GM19025 (cell line): ENCODE measurements around the gene CNTN5.
A peak's percentile ranks its signal among the peaks of the same experiment; 100 is the strongest.
"Not testable (repeated sequence)": the region's sequence is repeated elsewhere in the genome, so short reads cannot be mapped to it uniquely, and the experiment has no call there.

Experiments used
- ATAC-seq: cut with Tn5 transposase; IDR thresholded peaks from one replicate; pipeline ENCODE4 v1.9.1; 2021; ENCODE audit warnings: mild to moderate bottlenecking, low read depth, moderate library complexity; ENCODE audit not compliant: unreplicated experiment

The CNTN5 gene

GRCh38 chr11:99020352-99021225 is at the start of gene CNTN5:
Gene CNTN5, plus strand, starts transcription at chr11:99020949.
- ATAC-seq, result no peak

DNA sequence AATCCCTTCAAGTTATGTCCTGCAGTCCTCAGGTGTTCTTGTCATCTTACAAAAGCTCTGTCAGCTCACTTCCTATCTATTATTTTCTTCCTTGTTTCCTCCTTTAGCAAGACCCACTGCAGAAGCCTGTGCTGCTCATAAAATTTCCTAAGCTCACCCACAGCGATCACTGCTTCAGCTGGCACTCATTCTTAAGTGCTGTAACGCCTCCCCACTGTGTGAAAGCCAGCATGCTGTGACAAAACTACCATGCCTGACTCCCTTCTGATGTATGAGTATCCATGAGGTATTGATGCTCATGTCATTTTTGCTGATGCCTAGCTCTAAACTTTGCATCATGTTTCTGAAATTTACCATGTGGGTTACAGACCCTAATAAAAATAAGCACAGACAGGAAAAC is 41.5 kb upstream of the CNTN5 start:
- ATAC-seq, result no peak

DNA sequence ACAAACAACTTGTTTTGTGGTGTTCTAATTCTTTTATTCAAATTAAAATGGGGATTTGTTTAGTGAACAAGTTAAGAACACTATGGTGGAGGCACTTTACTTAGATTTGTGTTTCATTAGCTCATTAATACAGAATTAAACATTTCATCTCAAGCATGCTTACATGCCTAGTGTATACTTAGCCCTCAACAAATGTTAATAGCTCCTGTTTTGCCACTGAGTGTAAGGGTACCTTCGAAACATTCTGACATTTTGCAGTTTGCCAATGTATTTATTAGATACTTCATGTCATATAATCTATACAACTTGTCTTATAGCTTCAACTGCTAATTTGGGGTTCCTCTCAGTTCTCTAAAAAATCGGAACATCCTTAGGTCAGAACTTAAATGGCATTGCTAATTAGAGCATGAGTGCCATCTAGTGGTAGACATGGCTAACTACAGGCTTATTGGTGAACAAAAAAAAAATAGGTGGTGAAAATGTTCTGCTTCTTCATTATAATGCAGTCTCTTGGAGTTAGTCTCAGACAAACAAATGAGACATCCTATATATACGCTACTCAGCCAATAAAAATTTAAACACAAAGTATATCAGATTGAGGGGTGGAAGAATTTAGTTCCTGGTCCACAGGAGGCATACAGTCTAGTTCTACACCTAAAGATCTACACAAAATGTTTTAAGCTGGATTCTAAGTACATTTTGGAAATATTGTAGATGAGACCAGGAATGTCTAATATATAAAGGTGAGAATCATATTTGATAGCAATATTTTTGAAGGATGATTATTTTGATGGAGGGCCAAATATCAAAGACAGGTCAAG is 4.9 kb upstream of the CNTN5 start:
- no peak for ATAC-seq

DNA sequence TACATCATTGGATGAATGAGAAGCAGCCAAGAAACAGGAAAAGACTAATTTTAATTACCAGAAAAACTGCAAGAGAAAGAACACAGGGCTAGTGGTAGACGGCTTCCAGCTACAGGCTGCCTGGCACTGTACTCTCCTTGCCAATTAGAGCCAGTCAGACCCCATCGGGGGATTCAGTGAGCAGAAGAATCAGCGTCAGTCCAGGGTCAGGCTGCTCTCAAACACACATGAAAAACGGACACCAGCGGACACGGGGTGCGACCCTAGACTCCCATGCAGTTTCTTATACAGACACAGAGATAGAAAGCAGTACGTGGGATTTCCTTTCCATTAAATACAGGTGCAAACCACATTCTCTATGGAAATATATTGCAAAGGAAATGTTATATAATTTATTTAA is 1.1 kb upstream of the CNTN5 start:
- ATAC-seq, result no peak

DNA sequence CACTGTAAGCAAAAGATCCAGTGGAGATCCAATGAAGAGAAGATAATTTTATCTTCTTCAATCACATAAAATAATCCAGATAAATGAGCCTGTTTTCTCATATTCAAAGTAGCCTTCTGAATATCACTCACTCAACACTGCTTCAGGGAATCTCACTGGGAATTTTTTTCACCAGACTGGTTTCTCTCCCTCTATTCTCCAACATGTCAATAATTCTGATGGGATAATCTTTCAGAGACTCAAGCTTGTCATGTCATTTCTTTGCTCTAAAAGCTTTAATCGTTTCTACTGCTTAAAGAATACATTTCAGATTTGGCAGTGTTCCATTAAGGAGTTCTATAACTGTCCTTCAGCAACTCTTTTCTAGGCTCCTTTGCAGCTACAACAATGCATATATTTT is 16.3 kb downstream of the CNTN5 start:
- ATAC-seq, result no peak

- no peak for ATAC-seq
Observed at GRCh38 chr11:99063331-99063730, 42.6 kb downstream of the CNTN5 start.

DNA sequence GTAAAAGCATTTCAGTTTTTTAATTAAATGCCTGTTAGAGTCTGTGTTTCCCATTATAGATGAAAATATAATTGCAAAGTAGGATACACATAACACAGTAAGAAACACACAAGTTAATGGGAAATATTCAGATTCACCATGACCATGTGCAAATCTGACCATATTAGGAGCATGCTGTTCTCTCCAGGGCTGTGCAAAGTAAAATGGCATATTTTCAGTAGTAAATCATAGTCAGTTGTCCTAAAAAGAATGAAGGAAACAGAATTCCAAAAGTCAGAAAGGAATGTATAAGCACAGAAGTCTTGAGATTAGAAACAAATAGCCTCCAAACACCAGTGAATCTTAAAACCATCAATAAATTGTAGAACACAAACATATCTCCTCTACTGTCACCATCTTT is 44.4 kb downstream of the CNTN5 start:
- ATAC-seq, result no peak

DNA sequence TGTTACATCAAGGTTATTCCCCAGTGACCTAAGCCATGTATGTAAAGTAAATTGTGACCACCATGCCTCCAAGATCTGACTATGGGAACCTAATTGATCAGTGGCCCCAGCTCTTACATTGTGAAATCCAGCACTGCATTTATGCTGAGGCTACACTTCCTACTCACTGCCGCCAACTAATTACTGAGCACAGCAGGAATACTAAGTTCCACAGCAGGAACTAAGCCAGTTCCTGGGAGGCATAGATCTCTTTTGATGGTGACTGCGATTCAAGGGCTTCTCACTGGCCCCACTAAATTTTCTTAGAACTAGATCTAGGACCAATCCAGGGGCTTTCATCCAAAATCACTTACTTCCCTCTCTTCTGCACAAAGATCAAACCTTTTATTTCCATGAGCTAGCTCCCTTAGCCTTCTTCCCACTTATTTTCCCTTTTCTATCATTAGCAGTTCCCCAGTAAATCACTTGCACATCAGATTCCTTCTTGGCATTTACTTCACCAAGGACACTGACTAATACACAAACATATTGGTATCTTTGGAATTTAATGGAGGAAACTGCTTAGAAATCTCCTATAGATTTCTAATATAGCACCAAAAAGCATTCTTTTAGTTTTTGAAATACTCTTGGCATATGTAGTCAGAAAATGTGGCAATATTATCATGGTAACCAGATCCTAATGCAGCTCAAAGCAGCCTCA is 46.0 kb downstream of the CNTN5 start:
- ATAC-seq, result no peak

DNA sequence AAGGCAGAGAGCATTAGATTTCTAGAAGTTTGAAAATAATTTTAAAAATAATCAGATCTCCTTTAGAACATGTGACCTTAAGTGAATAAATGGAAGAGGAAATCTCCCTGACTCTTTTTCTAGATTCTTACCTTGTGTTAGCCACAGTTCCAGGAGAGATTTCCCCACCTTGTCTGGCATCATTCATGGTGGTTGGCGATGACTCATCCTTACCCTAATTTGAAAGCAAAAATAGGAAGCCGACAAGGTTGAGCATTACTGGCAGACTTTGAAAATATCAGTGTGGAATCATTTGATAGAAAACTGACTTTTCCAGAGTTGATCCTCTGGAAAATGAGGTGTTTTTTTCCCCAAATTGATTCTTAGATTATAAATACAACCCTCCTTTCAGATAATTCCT is 48.1 kb downstream of the CNTN5 start:
- ATAC-seq, result peak; percentile 35

- ATAC-seq, result peak; percentile 61
Observed at GRCh38 chr11:99069856-99070444, 49.2 kb downstream of the CNTN5 start.

DNA sequence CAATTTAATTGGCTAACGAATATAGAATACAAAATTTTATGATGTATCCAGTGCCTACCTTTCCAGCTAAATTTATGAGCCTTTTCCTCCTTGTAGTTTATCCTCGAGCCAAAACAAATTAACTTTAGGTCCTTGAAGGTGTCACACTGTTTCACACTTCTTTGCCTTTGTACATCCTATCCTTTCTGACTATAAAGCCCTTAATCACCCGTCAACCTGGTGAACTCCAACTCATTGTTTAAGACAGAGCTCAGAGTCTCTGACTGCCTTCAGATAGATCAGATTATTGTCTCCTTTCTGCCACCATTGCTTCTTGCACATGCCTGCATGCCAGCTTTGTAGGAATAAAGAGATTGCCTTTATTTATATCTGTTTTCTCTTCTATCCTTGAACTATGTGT is 58.8 kb downstream of the CNTN5 start:
- ATAC-seq, result no peak

DNA sequence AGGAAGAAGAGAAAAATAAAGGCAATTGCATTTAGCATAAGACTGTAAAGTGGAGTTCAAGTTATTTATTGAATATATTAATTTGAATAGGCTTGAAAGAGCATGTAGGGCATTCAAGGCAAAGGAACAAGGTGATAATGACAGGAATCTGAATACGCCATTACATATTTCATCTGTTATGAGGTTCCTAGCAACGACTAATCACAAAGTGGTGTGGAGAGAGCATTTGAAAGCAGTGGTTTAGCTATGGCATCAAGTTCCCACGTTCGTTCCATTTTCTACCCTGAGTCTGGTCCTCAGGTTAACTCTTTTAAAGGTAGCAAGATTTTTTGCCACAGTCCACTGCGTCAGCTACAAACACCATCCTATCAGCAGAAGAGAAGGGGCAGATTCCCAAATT is 59.4 kb downstream of the CNTN5 start:
- no peak for ATAC-seq

GRCh38 chr11:99098258-99098657 is 77.5 kb downstream of the CNTN5 start:
- ATAC-seq, result no peak

DNA sequence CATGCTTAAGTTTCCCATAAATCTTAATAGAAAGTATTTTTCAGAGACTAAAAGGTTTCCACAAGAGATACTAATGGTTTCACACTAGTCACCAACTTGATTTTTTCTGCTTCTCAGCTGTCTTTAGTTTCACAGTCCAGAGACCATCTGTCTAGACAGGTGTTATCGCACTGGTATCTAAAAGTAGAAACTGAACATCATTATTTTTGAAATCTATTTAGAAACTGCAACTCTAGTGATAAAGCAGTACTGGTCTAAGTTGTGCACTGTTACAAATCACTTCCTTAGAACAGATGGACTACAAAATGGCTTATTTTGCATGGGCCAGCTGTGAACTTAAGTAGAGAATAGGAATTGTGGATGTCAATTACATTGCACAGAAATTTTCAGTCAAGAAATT is 78.0 kb downstream of the CNTN5 start:
- peak; percentile 78 for ATAC-seq

DNA sequence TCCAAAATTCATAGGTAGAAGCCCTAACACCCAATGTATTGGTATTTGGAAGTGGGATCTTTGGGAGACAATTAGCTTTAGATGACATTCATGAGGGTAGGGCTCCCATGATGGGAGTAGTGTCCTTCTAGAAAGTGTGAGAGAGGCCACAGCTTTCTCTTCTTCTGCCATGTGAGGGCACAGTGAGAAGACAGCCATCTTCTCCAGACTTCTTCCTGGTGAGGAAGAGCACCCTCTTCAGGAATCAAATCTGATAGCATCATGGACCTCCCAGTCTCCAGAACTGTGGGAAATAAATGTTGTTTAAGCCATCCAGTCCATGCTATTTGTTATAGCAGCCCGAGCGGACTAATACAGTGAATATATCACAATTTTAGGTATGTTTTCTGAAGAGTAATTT is 96.9 kb downstream of the CNTN5 start:
- no peak for ATAC-seq

DNA sequence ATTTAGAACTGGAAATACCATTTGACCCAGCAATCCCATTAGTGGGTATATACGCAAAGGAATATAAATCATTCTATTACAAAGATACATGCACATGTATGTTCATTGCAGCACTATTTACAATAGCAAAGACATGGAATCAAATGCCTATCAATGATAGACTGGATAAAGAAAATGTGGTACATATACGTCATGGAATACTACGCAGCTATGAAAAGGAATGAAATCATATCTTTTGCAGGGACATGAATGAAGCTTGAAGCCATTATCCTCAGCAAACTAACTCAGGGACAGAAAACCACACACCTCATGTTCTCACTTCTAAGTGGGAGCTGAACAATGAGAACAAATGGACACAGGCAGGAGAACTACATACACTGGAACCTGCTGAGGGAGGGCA is 113.1 kb downstream of the CNTN5 start:
- ATAC-seq, result not testable (repeated sequence)

GRCh38 chr11:99135508-99135907 is 114.8 kb downstream of the CNTN5 start:
- ATAC-seq, result no peak

DNA sequence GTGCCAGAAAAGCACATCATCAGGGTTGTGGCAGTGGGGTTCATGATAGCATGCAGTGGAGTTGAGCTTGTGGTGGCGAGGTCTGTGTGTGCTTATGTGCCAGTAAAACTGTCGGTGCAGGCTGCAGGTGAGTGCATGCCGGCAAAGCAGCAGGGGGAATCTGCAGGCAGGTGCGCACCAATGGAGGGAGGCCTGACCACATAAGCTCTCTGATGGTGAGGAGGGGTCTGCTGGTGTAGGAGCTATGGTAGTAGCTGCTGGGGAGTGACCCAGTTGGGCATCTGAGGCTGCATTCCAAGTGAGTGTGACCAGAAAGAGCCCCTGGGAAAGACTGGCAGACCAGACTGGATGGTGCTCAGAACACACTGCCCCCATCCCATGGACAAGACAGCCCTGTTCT is 121.5 kb downstream of the CNTN5 start:
- no peak for ATAC-seq

DNA sequence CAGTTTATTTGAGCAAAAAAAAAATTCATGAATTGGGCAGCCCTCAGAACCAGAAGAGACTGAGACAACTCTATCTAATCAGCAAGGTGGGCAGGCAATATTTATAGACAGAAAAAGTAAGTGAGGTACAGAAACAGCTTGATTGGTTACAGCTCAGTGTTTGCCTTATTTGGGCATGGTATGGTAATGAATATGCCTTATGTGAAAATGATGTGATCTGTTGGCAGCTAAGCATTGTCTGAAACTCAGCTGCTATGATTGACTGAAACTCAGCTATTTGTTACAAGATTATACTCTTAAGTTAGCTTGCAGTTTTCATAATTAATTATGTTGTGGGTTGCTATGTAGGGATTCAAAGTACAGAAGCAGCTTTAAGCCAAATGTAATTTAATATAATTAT is 127.6 kb downstream of the CNTN5 start:
- no peak for ATAC-seq

- no peak for ATAC-seq
Observed at GRCh38 chr11:99154277-99154676, 133.5 kb downstream of the CNTN5 start.

DNA sequence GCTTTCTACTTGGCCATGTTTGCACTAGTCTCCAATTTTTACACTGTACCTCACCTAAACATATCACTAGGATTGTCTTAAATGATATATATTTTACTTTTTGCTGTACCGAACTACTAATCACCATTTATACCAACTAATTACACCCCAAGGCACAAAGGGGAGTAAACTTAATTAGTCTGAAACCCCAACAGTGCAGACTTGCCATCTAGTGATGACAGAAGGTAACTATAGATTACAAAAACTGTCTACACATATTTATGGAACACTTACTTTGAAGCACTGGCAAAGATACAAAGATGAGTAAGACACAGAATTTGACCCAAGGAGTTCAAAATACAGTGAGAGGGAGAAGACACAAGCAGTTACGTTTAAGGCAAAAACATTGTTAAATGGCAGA is 139.7 kb downstream of the CNTN5 start:
- no peak for ATAC-seq
